GM04503 (cell line): ENCODE measurements around the gene SYNJ2.

Experiments
- DNase-seq: peaks from one replicate; pipeline ENCODE4 v3.0.0-alpha.2; 2012; ENCODE audit warnings: low read depth

The SYNJ2 gene

GRCh38 chr6:158013904-158014504 is 32.3 kb downstream of the SYNJ2 start:
- DNase-seq: no peak

- no peak for DNase-seq
Measured at GRCh38 chr6:158014505-158015187, 33.0 kb downstream of the SYNJ2 start.

GRCh38 chr6:158015188-158015506 is 33.5 kb downstream of the SYNJ2 start:
- DNase-seq: no peak

GRCh38 chr6:158016571-158017383 is 35.1 kb downstream of the SYNJ2 start:
- DNase-seq: no peak

- no peak for DNase-seq
Measured at GRCh38 chr6:158017621-158018040, 36.0 kb downstream of the SYNJ2 start.

GRCh38 chr6:158018041-158018771 is 36.5 kb downstream of the SYNJ2 start:
- no peak for DNase-seq

GRCh38 chr6:158018851-158019361 is 37.2 kb downstream of the SYNJ2 start:
- no peak for DNase-seq

GRCh38 chr6:158019416-158019815 is 37.8 kb downstream of the SYNJ2 start:
- DNase-seq: no peak

GRCh38 chr6:158020272-158020711 is 38.6 kb downstream of the SYNJ2 start:
- DNase-seq: no peak

GRCh38 chr6:158020811-158021210 is 39.1 kb downstream of the SYNJ2 start:
- DNase-seq: no peak

GRCh38 chr6:158021376-158021775 is 39.7 kb downstream of the SYNJ2 start:
- DNase-seq: no peak

GRCh38 chr6:158021814-158022748 is 40.4 kb downstream of the SYNJ2 start:
- DNase-seq: no peak

GRCh38 chr6:158022749-158023596 is 41.3 kb downstream of the SYNJ2 start:
- no peak for DNase-seq

GRCh38 chr6:158023597-158023939 is 41.9 kb downstream of the SYNJ2 start:
- no peak for DNase-seq

- DNase-seq: no peak
Measured at GRCh38 chr6:158024566-158025297, 43.1 kb downstream of the SYNJ2 start.

- no peak for DNase-seq
Measured at GRCh38 chr6:158026054-158026900, 44.6 kb downstream of the SYNJ2 start.

- DNase-seq: no peak
Measured at GRCh38 chr6:158026901-158027589, 45.4 kb downstream of the SYNJ2 start.
